GM18502 (cell line): ENCODE results near the gene CAPS.

Experiments
- ATAC-seq: cut with Tn5 transposase; IDR thresholded peaks from one replicate; pipeline ENCODE4 v1.9.1; 2021; ENCODE audit warnings: mild to moderate bottlenecking; ENCODE audit not compliant: unreplicated experiment, poor library complexity

CAPS gene

DNA sequence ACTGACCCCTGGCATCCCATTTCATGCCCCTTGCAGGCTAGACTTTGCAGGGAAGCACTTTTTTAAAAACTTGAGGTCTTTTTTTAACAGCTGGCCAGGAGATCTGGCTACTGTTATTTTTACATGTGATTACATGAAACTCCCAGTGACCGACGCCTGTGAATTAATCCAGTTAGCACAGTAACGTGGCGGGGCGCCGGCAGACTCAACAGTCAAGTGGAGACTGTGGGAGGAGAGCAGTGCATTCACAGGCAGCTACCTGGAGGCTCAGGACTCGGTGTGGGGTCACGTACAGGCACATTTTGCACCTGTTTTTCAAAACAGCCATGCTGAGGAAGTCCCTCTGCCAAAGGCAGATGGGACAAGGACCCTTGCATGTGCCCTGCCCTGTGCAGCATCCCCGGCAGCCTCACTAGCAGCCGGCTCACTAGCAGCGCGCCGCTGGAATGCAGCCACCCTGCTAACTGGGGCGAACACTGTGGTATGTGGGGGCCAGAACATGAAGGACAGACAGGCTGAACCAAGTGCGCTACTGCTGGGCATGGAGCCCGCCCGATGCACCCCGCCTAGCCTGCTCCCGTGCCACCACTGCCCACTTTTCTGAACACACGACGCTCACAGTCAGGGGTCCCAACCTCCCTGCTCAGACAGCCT, 18.7 kb downstream of the CAPS start:
- ATAC-seq: no peak

DNA sequence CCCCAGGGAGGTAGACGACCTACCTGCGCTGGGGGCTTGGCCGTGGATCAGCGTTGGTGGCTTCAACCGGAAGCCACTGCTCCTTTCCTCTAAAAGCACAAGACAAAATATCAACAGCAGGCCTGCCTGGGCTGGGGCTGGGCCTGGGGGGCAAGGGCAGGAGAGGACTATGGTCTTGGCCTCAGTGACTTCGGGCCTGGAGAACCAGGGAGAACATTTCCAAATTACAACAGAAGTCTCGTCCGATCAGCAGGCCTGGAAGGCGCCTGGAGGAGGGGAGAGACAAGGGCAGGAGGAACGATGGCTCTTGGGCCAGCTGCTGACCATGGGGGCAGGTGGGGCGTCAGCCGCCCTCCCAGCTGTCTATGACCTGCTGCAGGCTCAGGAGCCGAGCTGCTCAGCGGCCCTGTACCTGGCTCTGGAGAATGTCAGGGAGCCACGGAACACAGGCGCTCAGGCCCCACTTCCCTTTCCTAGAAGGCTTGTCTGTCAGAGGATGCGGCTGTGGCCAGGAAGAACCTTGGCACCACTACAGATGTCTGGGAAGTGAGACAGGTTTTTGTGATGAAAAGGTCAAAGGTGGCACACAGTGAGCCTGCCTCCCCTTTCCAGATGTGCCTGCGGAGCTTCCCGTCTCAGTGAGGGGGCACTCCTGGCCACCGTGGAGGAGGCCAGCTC, 19.5 kb downstream of the CAPS start:
- ATAC-seq: no peak

DNA sequence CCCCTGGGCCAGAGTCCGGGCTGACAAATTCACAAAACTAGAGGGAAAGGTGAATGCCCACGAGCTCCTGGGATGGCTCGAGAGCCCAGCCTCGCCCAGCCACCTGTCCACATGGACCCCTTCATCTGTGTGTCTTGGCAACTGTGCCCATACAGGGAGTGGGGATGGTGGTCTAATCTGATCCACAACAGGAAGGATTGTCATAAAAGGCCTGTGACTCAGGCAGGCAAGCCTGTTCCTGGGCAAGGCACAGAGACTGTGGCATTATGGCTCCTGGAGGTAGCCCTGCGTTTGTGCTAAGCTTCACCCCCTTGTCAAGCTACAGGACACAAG, 20.0 kb downstream of the CAPS start:
- no peak for ATAC-seq

DNA sequence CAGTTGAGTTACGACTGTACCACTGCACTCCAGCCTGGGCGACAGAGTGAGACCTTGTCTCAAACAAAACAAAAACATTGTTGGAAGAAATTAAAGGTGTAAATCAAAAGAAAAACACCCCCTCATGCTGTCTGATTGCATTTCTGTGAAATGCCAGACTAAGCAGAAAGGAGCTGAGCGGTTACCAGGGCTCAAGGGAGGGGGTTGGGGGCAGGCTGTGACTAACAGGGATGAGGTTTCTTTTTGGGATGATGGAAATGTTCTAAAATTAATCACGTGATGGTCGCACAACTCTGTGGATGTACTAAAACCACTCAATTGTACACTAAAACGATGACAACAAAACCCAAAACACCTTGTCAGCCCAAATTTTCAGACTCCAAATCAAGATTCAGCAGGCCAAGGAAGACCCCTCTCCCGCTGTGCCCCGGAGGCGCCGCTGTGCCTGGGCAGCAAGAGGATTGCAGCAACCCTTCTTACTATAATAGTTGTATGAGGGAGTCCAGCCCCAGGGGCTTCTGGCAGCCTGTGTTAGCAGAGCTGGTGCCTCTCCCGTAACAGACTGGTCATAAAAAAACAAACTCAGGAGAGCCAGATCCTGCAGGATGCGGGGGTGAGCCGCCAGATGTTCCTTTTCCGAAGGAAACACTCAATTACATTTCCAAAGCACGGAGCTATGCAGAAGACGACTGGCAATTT, 20.9 kb downstream of the CAPS start:
- no peak for ATAC-seq

DNA sequence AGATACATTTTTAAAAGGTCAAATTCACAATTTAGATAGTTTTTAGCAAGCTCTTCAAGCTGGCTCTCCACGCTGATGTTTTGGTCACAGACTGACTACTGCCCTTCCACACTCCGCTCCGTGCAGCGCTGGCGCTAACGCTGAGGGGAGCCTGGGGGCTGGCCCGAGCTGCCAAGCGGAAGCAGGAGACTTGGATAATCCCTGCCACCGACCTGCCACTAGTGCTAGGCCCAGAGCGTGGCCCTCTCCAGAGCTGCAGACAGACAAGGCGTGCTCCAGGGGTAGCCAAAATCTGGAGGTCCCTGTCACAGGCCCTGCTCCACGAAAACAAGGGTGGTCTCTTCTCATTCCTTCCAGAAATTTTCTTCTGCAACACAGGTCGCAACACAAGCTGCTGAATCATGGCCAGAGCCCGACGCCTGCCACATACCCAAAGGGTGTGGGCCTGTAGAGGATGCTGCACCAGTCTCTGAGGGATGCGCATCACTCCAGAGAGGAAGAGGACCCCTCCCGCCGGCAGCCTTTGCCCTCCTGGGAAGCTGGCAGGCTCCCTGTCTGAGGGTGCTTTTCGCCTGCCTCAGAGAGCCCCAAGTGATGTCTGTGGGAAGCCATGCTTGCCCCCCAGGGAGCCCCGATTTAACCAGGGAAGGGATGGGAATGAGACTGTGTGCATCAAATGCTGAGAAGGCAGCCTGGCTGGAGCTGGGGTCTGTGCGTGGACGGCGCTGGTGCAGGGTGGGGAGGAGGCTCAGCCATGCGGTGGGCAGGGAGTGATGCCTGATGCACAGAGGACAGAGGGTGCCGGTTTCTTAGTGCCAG, 21.6 kb downstream of the CAPS start:
- ATAC-seq: no peak

DNA sequence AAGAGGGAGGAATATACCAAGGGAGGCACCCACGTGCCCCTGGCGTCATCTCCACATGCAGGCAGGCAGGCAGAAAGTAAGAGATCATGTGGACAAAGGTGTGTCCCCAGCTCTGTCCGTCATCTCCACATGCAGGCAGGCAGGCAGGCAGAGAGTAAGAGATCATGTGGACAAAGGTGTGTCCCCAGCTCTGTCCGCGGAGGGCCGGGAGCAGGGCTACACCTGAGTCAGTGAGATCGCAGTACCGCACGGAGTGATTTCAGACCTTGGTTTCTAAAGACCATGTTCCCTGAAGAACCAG, 22.2 kb downstream of the CAPS start:
- no peak for ATAC-seq

DNA sequence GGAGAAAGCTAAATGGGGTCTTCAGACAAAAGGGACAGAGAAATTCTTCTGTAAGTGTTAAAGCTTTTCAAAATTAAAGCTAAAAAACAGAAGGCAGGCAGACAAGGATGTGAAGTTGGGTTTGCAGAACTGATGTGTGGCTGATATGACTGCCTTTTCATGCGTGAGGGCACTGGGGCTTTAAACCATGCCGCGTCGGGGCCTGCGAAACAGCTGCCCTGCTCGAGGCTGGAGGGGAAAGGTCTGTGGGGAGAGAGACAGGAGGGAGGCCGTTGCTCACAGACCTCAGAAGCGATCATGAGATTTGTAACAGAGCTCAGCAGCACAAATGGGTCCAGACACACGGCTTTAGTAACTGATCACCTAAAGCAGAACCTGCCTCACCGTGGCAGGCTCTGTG, 23.5 kb downstream of the CAPS start:
- ATAC-seq: no peak

DNA sequence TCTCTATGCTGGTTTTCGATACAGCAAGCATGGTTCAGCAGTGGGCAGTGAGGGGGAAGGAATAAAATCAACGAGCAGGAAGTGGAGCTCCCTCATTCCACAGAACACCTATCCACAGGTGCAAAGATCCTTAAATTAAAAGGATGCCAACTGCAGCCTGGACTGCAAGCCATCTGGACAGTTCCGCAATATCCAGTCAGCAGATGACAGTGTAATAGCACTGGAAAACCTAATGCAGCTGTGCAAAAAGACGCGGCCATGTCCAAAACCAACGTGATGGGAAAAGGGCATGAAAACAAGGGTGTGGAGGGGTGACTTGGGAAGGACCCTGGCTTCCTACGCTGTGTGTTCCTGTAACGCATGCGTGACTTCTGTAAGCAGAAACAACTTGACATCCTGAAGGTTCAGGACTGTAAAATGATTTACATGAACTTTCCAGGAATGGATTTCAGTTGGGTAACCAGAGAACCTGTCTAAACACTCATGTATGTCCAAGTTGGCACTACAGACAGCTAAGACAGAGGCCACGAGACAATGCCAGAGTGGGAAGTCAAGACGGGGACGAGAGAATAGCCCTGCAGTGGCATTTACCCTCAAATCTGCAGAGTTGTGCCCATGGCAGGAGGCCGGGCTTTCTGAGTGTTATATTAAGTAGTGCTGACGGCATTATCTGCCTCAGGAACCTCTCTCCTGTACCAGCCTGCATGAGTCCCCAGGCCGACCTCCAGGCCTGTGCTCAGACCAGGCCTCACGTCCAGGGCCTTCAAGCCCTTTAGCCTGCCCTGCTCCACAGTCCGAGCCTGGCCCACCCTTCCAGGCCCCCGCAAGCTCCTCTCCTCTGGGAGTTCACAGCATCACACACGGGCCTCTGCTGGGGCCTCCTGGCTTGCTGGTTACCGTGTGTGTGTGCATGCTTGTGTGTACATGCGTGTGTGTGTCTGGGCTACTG, 26.5 kb downstream of the CAPS start:
- ATAC-seq: no peak

DNA sequence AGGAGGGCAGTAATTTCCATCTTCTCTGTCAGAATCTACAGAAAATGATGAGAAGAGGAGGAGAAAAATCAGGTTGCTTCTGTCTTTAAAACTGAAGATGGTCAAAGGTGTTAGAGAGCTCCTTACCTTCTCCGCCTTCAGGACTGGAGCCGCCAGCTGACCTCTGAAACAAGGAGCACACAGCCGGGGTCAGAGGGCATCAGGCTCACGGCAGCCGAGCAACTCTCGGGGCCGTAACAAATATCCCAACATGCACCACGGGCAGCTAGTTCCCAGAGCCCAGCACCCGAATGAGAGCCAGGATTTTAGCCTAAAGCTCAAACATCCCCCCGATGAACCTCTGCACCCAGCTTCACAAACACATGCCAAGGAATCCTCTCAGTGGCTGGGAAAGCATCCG, 27.6 kb downstream of the CAPS start:
- no peak for ATAC-seq

DNA sequence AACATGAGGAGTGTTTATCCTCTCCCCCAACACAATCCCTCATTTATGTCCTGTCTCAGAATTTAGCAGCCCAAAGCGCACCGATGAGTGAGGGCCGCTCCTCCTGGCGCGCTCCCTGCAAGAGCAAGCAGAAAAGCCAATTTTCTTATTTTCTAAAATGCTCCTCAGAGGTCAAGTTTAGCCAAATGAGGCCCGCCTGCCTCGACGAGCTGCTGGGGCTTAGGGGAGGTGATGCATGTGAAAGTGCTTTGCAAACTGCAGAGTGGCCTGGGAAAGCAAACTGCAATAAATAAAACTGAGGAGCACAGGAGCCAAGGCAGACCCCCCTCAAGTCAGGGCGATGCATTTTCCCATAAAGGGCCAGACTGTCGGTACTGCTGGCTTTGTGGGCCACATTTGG, 29.0 kb downstream of the CAPS start:
- ATAC-seq: no peak

DNA sequence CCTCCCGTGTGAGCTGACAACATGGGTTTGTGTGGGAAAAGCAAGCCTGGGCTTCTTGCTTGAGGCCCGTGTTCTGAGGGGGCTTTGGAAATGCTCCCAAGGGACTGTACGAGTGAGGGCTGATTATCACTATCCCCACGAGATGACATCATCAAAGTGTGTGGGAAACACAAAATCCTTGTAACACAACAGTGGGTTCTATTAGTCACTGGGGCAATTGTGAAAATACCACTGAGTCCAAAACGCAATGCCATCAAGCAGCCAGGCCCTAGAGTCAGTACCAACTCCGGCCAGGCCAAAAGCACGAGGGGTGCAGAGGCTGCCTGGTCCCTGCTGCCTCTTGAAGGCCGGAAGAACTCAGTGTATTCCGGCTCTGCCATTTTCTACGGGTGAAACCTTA, 29.6 kb downstream of the CAPS start:
- ATAC-seq: no peak

DNA sequence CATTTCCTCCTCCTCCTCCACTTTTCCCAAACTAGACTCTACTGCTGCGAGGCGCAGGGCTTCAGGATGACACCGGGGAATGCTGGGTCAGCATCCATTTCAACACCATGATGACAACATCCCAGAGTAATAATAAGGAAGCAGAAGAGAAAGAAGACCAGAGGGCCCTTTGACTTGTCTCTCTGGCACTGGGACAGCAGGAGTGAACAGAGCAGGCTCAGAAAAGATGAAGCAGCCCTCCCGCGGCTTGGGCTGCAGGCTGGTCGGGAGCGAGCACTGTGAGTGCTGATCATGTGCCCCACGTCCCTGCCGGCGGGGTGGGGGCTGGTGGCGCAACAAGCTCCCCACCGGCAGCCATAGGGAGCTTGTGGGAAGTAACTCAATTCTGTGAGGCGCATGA, 33.4 kb downstream of the CAPS start:
- no peak for ATAC-seq

DNA sequence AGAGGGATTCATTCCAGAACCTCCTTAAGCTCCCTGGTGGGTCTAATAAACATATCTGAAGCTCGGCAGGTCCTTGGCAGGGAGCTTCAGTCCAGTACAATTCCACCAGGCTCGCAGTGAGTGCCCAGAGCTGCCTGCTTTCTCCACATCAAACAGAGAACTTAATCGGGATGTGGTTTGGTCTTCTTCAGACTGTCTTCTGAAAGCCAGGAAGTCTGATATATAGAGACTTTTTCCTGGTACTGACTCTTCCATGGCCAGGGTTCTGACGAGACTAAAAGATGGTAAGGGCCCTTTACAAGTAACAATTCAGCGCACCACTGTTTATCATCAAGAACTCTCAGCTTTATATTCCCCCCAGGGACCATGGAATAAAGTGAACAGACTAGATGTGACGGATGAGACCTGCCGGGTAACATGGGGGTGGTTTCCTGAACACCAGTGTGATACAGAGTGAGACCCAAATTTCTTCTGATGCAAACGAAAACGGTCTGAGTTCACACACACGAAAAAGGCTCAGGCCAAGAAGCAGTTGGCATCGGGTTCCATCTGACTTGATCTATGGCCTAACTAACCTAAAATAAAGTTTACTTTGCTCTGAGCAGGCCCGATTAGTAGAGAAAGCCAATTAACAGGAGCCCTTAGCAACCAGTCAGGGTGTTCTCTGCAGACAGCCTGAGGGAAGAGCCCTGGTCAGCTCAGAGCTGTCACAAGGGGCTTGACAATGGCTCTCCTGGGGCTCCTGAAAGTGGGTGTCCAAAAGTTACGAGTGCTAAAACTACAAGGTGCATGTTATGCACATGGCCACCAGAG, 34.9 kb downstream of the CAPS start:
- no peak for ATAC-seq

DNA sequence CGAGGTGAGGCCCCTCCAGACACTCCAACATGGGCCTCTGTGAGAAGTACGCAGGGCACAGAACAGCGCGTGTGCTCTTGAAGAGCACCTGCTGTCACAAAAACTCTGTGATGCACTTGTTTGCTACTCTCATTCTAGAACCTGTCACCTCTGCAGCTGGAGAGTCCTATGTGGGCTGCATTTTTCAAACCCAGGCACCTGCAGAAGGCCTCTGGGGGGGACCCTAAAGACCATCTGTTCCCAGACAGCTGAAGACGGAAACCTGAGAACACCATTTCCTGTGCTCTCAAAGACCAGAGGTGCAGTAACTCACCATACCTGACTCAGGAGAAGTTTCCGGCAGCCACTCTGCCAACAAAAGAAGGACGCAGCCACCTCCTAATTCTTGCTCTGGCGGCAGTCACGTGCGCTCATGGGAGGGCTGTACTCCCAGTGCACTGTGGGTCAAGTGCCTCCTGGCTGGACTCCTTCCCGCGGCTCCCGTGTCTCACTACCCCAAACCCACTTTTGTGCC, 35.8 kb downstream of the CAPS start:
- no peak for ATAC-seq

DNA sequence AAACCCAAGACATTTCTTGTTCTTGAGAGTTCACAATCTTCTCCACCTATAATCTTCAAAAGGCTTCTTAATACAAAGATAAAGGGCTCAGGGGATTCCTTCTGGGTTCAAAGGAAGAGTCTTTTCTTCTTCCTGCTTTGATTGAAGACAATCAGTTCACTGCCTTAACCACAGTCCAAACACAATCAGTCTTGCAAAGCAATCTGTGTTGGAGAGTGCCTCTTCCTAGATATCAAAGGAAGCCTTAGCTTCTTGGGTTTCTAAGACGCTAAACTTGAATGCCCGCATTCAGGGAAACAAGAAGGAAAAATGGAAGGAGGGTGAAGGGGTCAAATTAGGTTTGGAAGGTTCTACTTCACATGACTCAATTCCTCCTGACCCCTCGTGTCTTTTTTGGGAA, 36.7 kb downstream of the CAPS start:
- no peak for ATAC-seq

DNA sequence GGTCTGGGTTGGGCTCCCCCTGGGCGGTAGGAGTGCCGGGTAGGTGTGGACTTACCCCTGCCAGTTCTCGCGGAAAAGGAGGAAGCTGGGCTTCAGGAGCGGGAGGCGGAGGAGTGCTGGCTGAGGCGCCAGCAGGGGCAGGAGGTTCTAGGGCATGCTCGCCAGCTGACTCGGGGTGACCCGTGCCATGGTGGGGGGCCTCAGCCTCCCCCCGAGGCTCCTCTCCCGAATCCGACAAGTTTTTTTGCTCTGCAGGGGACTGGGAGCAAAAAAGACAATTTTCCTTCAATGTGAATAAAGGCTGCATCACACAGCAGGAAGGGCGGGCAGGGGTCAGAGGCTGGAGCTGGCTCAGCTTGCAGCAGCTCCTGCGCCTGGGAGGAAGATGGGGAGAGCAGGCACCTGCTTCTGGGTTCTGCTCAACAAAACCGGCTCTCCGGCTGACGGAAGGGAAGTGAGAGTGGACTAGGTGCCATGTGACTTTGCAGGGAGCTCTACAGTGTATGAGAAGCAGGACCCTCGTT, 37.3 kb downstream of the CAPS start:
- ATAC-seq: no peak

DNA sequence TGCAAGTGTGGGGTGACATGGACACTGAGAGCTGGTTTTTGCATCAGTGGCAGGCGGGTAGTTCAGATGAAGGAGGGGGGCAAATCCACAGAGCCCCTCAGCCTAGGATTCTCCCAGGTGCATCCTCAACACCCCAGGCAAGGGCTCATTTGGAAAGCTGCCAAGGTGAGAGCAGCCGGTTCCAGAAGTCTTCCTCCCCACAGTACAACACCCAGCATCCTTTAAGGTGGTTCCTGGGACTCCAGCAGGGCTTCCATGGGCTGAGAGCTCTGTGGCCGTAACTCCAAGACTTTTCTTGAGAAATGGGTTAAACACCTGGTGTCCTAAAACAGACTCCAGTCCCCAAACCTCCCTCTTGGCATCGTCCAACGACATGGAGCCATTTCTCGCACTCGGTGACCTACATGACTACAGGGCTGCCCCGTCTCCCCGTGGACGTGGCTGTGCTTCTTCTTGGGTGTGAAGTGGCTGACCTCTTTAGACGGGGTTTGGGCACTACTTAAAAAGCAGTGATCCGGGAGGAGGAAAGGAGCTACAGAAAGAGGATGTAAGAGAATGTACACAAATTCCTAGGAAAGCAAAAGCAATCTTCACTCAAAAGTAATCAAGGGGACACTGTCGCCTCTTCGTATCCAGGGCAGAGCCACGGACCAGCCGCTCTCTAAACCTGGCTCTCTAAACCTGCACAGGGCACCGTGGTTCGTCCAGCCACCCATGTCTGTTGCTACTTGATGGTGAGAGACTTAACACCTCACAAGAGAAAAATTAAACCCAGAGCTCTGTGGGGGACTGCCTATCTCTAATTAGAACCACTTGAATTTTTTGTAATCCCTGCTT, 38.4 kb downstream of the CAPS start:
- no peak for ATAC-seq

DNA sequence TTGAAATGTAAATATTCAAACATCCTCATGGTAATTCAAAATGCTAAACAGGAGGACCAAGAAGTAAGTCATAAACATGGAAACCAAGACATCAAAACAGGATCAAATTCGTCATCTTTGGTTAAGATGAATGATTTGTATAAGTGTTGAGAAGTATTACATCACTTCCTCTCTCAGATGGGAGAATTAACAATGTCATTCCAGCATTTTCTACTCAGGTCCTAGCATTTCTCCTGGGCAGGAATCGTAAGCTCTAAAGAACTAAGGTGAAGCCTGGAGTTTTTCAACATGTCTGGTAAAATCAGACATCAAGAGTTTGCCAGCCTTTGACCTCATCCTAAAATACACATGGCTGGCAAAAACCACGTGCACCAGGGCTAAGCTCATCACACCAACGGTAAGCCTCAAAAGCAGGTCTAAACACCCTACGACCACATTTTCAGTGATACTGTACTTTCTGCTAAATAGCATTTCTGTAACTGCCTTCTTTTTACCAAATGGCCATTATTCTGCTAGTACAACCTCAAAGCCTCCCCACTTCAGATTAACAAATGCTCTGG, 39.1 kb downstream of the CAPS start:
- no peak for ATAC-seq
